ENCODE data around the gene TAF8. TPM values are rescaled to one million over a fixed set of nuclear protein-coding genes. Genes with fewer than 3 reads are reported as not detected.

TAF8 gene
- total RNA-seq, 1 experiment from 2014 or later = 20.7 TPM

DNA sequence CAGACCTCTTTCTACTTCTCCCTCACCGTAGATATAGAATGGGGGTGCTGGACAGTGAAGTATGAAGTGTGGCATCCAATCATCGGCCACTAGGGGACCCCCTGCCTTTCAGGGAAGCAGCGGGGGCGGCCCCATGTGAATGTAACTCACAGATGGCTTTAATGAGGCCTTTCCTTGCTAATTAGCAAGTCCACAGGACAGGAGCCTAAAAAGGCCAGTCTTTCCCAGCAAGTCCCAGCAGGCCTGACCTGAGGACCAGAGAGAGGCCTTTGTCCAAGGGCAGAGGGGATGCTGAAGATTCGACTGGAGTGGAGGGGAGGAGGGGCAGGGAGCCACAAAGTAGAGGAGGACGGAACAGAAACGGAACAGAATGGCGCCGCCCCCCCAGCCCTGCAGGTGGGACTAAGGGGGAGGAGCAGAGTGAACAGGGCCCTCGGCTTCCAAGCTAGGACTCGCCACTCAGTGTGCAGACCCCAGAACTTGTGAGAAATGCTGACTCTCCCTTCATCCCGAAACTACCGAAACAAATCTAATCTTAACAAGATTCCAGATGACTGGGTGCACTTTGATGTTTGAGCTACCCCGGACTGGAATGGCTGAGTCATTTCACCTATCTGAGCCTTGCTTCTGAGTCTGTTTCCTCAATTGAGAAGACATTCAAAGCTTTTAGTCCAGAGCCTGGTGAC lies 86.3 kb downstream of the TAF8 start:
- H2AFZ ChIP-seq (ENCODE audit: low read length) = peak overlapping the region; percentile 56; the same call in 1 of the 2 replicates
- DNase-seq (peak; percentile 85), ATAC-seq (peak; percentile 36)
- H3K9me3 ChIP-seq (ENCODE audit: low read length) = no peaks in the 10 kb centered on the region
- H3K79me2 ChIP-seq (ENCODE audit: low read length) = peaks cover 66% of the 10 kb centered on the region
- no peaks in the 10 kb centered on the region for H3K9me2 ChIP-seq (replicated peaks; ENCODE audit: low read length)
- intact Hi-C loops (cut with micrococcal nuclease) = loop anchor here (2.0 to 5.0 kb wide), 2 partner anchors 18 to 39 kb away; no protein-coding TSS in a partner anchor
- peak overlapping the region; percentile 64 for H3K9ac ChIP-seq (ENCODE audit: low read length)
- peaks cover 59% of the 10 kb centered on the region for H3K4me1 ChIP-seq (ENCODE audit: insufficient read depth, low read length)
- CTCF ChIA-PET = interaction anchor here (0.7 to 1.1 kb wide), 2 partner anchors 14 to 23 kb away, joined by 3 to 7 read pairs; no protein-coding TSS in a partner anchor
- H3K4me2 ChIP-seq (ENCODE audit: low read length) = peak overlapping the region; percentile 83
- H4K20me1 ChIP-seq (ENCODE audit: low read length) = peaks cover 14% of the 10 kb centered on the region; the same call in 1 of the 2 replicates
- H3K4me3 ChIP-seq (ENCODE audit: low read length) = peak overlapping the region; percentile 51
- no peaks in the 10 kb centered on the region for H3K27me3 ChIP-seq (ENCODE audit: low read length)
- POLR2A ChIA-PET (ENCODE audit: unreplicated experiment) = interaction anchor here (0.5 to 1.1 kb wide), 4 partner anchors 18 to 583 kb away, joined by 4 to 26 read pairs (median 5); no protein-coding TSS in a partner anchor
- 0 out of 2 replicates have a peak, but pooled peaks cover 2% of the 10 kb centered on the region for H3K36me3 ChIP-seq (ENCODE audit: low read depth, low read length)
- TF ChIP-seq EZH2 (IDR thresholded peaks at IDR 0.05; ENCODE audit: low read length, unreplicated experiment) = no peak
- TF ChIP-seq EZH2phosphoT487 (IDR thresholded peaks at IDR 0.05; ENCODE audit: borderline replicate concordance, low read length) = no peak
- TF ChIP-seq, protein P1, sequence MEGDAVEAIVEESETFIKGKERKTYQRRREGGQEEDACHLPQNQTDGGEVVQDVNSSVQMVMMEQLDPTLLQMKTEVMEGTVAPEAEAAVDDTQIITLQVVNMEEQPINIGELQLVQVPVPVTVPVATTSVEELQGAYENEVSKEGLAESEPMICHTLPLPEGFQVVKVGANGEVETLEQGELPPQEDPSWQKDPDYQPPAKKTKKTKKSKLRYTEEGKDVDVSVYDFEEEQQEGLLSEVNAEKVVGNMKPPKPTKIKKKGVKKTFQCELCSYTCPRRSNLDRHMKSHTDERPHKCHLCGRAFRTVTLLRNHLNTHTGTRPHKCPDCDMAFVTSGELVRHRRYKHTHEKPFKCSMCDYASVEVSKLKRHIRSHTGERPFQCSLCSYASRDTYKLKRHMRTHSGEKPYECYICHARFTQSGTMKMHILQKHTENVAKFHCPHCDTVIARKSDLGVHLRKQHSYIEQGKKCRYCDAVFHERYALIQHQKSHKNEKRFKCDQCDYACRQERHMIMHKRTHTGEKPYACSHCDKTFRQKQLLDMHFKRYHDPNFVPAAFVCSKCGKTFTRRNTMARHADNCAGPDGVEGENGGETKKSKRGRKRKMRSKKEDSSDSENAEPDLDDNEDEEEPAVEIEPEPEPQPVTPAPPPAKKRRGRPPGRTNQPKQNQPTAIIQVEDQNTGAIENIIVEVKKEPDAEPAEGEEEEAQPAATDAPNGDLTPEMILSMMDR (conservative IDR thresholded peaks at IDR 0.05; ENCODE audit: low read depth, low read length) = no peak; the same call in 1 of the 2 replicates
- BruUV-seq (replicated peaks) = no TSS peak
- peak overlapping the region; percentile 91 for H3K27ac ChIP-seq (ENCODE audit: low read length)
- peaks cover 6% of the 10 kb centered on the region for H3F3A ChIP-seq (ENCODE audit: low read length, unreplicated experiment)

Other genes starting within 250 kb of the TAF8 start
- gene USP49, start 155.1 kb upstream of the TAF8 start, total RNA-seq (2014; rRNA removed) = 2.3 and 5.7 TPM in 2 replicates
- 27.5 and 28.5 TPM in 2 replicates for gene MED20, start 129.4 kb upstream of the TAF8 start, total RNA-seq (2014; rRNA removed)
- 46.5 and 84.1 TPM in 2 replicates for gene BYSL, start 129.0 kb upstream of the TAF8 start, total RNA-seq (2014; rRNA removed)
- 44.7 and 49.9 TPM in 2 replicates for gene CCND3, start 108.7 kb upstream of the TAF8 start, total RNA-seq (2014; rRNA removed)
- 66.0 and 86.3 TPM in 2 replicates for gene C6orf132, start 92.1 kb downstream of the TAF8 start, total RNA-seq (2014; rRNA removed)
- not detected in 2 replicates for gene GUCA1A, start 122.8 kb downstream of the TAF8 start, total RNA-seq (2014; rRNA removed)
- gene GUCA1B, start 144.4 kb downstream of the TAF8 start, total RNA-seq (2014; rRNA removed) = 1.2 and 2.8 TPM in 2 replicates
- 72.2 and 82.1 TPM in 2 replicates for gene MRPS10, start 167.3 kb downstream of the TAF8 start, total RNA-seq (2014; rRNA removed)

Data from PC-3 (cell line).